ENCODE data around the gene SOCS3.

Gene SOCS3

DNA sequence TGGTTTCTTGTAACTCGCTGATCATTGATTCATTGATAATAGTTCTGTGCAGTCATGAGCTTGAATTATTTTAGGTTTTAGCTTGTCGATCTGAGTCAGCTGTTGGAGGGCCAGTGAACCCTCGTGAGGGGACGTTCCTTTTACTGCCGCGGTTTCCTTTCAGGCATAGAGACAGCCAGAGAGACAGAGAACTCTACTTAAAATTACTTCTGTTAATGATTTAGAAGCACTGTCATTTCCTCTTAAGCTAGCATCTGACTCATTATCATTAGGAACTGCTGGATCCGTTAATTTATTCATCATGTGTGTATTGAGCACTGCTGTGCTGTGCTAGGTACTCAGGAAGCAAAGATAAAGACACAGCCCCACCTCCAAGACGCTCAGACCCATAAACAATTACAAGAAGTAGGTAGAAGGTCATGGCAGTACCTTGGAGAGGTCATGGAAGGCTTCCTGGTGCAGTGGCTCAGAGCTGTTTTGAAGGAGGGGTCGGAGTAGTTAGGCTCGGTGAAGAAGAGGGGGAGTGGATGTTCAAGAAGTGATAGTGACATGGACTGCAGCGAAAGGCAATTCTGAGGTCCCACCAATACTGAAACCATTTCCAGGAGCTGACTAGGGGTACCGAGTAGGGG lies 21.8 kb upstream of the SOCS3 start:
- FAIRE-seq (no peak), DNase-seq (ENCODE audit: insufficient read length, low spot score) (no peak)
- TF ChIP-seq POLR2AphosphoS5 (IDR thresholded peaks at IDR 0.05; ENCODE audit: low read depth, low read length) (no peak), POLR2A (IDR thresholded peaks at IDR 0.05; ENCODE audit: low read depth, low read length) (no peak), POU2F2 (IDR thresholded peaks at IDR 0.05; ENCODE audit: low read depth, low read length) (no peak), TAF1 (IDR thresholded peaks at IDR 0.05; ENCODE audit: low read depth, low read length) (no peak), PAX5 (IDR thresholded peaks at IDR 0.05; ENCODE audit: insufficient read depth, low read length, severe bottlenecking) (no peak), SPI1 (IDR thresholded peaks at IDR 0.05; ENCODE audit: low read depth, low read length) (no peak)

DNA sequence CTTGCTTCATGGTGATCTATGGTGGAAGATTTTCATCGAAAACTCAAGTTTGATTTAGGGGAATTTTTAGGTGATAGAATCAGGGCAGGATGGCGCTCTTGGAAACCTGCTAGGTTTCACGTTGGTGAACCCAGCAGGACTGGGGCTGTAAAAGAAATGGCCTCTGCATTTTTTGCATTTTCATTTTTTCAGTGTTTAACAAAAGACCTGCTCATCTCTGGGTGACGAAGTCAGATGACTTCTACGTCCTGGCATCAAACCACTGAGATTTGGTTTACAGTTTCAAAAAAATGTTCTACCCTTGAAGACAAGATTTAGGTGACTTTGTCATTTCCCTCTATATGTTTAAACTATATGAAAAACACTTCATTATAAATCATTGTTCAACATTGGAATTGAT lies 20.5 kb upstream of the SOCS3 start:
- no peak for FAIRE-seq
- TF ChIP-seq POU2F2 (IDR thresholded peaks at IDR 0.05; ENCODE audit: low read depth, low read length) (no peak), POLR2AphosphoS5 (IDR thresholded peaks at IDR 0.05; ENCODE audit: low read depth, low read length) (no peak), POLR2A (IDR thresholded peaks at IDR 0.05; ENCODE audit: low read depth, low read length) (no peak), TAF1 (IDR thresholded peaks at IDR 0.05; ENCODE audit: low read depth, low read length) (no peak), SPI1 (IDR thresholded peaks at IDR 0.05; ENCODE audit: low read depth, low read length) (no peak), PAX5 (IDR thresholded peaks at IDR 0.05; ENCODE audit: insufficient read depth, low read length, severe bottlenecking) (no peak)
- DNase-seq (ENCODE audit: insufficient read length, low spot score): no peak

DNA sequence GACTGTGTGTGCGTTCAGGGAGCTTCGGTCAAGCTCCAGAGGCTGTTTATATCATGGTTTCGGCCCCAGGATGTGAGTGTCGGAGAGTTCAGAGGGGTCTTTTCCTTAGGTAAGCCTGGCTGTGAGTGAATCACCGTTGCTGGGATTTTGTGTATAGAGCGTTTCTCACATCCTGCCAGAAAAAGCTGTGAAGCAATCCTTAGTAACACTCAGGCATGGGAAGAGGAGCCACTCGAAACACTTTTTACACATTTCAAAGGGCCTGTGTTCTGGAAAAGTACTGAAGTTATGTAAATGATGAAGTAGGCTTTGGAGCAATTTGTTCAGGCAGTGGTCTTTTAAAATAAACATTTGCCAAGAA lies 19.2 kb upstream of the SOCS3 start:
- DNase-seq (ENCODE audit: insufficient read length, low spot score) (no peak), FAIRE-seq (no peak)
- TF ChIP-seq PAX5 (IDR thresholded peaks at IDR 0.05; ENCODE audit: insufficient read depth, low read length, severe bottlenecking) (no peak), POLR2AphosphoS5 (IDR thresholded peaks at IDR 0.05; ENCODE audit: low read depth, low read length) (no peak), POU2F2 (IDR thresholded peaks at IDR 0.05; ENCODE audit: low read depth, low read length) (no peak), SPI1 (IDR thresholded peaks at IDR 0.05; ENCODE audit: low read depth, low read length) (no peak), POLR2A (IDR thresholded peaks at IDR 0.05; ENCODE audit: low read depth, low read length) (no peak), TAF1 (IDR thresholded peaks at IDR 0.05; ENCODE audit: low read depth, low read length) (no peak)

DNA sequence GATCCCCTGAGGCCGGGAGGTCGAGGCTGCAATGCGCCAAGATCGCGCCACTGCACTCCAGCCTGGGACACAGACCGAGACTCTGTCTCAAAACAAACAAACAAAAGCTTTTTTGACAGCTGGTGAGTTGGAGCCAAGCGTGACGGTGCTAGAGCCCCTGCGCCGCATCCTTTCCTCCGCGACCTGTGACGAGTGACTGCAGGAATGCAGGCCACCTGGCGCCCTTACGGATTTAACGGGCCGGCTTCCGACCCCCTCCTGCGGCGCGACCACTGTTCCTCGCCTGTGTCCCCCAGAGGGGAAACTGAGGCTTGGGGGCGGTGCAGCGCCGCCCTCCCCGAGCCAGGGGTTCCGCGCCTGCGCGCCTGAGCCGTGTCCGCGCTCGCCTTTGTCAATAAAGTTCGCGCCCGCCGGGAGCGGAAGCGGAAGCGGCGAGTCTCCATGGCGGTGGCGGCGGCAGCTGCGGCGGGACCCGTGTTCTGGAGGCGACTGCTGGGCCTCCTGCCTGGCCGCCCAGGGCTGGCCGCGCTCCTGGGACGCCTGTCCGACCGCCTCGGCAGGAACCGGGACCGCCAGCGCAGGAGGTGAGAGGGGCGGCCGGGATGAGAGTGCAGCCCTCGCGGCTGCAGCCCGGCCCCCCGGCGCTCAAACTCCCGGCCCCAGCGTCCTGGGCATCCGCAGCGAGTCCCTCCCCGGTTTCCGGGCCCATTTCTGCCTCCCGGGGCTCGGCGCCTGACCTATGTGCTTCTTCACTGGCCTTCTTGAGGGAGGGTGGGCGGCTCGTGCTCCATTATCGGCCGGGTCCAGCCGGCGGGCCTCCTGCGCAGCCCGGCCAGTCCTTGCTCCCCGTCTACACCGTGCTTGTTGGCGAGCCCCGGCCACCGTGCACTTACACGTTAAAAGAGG lies 18.6 kb upstream of the SOCS3 start, which contains the start of gene PGS1:
Gene PGS1 (plus strand): TSS at position 425 of the 906 bp plus-strand sequence. CDS start 17 bp downstream, at position 442.
- DNase-seq (ENCODE audit: insufficient read length, low spot score): peak; percentile 81
- peak; percentile 78 for FAIRE-seq
- TF ChIP-seq POLR2AphosphoS5 (IDR thresholded peaks at IDR 0.05; ENCODE audit: low read depth, low read length) (0 out of 2 replicates have a peak, but pooled peaks have one; percentile 49), SPI1 (IDR thresholded peaks at IDR 0.05; ENCODE audit: low read depth, low read length) (peak; percentile 67; the same call in 1 of the 2 replicates), TAF1 (IDR thresholded peaks at IDR 0.05; ENCODE audit: low read depth, low read length) (peak; percentile 75; the same call in 1 of the 2 replicates), POU2F2 (IDR thresholded peaks at IDR 0.05; ENCODE audit: low read depth, low read length) (no peak), POLR2A (IDR thresholded peaks at IDR 0.05; ENCODE audit: low read depth, low read length) (0 out of 2 replicates have a peak, but pooled peaks have one; percentile 26), PAX5 (IDR thresholded peaks at IDR 0.05; ENCODE audit: insufficient read depth, low read length, severe bottlenecking) (peak; percentile 59)

DNA sequence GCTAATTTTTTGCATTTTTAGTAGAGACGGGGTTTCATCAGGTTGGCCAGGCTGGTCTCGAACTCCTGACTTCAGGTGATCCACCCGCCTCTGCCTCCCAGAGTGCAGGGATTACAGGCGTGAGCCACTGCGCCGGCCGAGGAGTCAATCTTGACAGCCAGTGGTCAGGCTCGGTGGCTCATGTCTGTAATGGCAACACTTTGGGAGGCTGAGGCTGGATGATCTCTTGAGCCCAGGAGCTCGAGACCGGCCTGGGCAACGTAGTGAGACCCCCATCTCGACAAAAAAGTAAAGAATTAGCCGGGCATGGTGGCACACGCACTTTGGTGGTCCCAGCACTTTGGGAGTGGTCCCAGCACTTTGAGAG lies 18.0 kb upstream of the SOCS3 start:
- FAIRE-seq: no peak
- DNase-seq (ENCODE audit: insufficient read length, low spot score): no peak
- no peak for TF ChIP-seq SPI1 (IDR thresholded peaks at IDR 0.05; ENCODE audit: low read depth, low read length)
- TF ChIP-seq PAX5 (IDR thresholded peaks at IDR 0.05; ENCODE audit: insufficient read depth, low read length, severe bottlenecking): no peak
- TF ChIP-seq POLR2AphosphoS5 (IDR thresholded peaks at IDR 0.05; ENCODE audit: low read depth, low read length): no peak
- no peak for TF ChIP-seq POLR2A (IDR thresholded peaks at IDR 0.05; ENCODE audit: low read depth, low read length)
- TF ChIP-seq TAF1 (IDR thresholded peaks at IDR 0.05; ENCODE audit: low read depth, low read length): no peak
- TF ChIP-seq POU2F2 (IDR thresholded peaks at IDR 0.05; ENCODE audit: low read depth, low read length): no peak

DNA sequence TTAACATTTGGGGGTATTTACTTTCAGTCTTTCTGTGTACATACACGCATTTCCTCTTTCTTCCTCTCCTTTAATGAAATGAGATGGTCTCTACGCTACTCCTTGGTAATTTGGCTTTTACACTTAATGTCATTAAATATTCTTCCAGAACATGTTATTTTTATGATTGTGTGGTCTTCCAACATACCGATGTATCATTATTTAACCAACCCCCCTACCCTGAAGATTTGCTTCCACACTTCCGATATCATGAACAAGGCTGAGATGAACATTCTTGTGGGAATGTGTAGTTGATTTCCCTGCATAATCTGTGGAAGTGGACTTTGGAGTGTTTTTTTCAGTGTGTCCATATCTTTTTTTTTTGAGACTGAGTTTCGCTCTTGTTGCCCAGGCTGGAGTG lies 16.3 kb upstream of the SOCS3 start:
- no peak for FAIRE-seq
- TF ChIP-seq SPI1 (IDR thresholded peaks at IDR 0.05; ENCODE audit: low read depth, low read length) (peak; percentile 23; the same call in 1 of the 2 replicates), POLR2A (IDR thresholded peaks at IDR 0.05; ENCODE audit: low read depth, low read length) (no peak)
- DNase-seq (ENCODE audit: insufficient read length, low spot score): no peak

DNA sequence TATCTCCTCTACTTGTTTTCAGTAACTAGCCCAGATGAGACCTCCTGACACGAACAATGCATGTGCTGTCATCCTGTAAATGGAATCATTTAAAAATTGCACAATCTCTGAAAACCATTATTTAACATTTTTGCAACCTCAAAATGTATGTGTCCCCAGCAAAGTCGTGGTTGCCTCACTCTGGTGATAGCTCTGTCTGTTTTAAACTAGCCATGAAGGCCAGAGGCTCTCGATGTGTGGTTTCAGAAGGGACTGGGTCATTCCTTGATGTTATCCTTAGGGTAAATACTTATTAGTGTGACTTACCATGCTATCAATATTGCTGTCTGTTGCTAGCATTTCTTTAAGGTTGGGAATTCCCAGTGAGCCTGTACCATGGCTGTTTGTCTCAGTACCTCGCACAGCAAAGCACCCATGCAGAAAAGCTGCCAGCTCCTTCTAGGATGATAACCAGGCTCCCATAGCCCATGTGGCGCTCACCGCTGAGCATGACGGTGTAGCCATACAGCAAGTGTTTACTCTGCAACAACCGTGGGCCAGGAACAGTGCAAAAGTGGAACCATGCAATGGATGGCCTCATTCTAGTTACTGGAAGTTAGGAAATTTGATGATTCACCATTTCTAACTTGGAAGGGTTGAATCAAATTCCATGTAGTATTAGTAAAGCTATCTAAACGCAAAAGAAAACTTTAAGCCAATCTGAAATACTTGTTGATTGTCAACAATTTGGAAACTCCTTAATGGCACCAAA lies 15.7 kb upstream of the SOCS3 start:
- DNase-seq (ENCODE audit: insufficient read length, low spot score) (no peak), FAIRE-seq (no peak)
- TF ChIP-seq POLR2A (IDR thresholded peaks at IDR 0.05; ENCODE audit: low read depth, low read length): no peak
- no peak for TF ChIP-seq TAF1 (IDR thresholded peaks at IDR 0.05; ENCODE audit: low read depth, low read length)
- no peak for TF ChIP-seq SPI1 (IDR thresholded peaks at IDR 0.05; ENCODE audit: low read depth, low read length)

DNA sequence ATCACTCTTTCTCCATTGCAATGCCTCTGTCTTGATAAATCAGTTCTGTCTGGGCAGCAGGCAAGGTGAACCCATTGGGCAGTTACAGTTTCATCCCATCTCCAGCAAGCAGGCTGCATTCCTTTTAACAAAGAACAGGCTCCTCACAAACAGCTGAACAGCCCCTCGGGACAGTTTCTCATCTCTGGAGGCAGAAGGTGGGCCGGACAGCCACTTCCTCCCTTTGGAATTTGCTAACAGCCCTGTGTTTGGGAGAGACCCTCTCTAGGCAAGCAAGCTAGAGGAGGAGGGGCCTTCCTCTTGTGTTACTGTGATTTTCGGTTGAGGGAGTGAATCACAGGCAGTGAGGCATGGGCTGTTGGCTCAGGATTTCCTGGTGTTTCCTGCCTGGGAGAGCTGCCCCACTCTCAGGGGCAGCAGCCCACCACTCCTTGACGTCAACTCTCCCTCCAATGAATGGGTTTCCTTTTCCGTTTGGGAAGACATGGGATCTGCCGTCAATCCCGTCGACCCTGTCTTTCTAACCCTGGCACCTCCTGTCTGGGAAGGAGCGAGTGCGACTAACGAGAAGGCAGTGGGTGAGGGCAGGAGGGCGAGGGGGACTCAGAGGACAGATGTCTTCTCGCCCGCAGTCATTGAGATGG lies 14.9 kb upstream of the SOCS3 start:
- DNase-seq (ENCODE audit: insufficient read length, low spot score): no peak

DNA sequence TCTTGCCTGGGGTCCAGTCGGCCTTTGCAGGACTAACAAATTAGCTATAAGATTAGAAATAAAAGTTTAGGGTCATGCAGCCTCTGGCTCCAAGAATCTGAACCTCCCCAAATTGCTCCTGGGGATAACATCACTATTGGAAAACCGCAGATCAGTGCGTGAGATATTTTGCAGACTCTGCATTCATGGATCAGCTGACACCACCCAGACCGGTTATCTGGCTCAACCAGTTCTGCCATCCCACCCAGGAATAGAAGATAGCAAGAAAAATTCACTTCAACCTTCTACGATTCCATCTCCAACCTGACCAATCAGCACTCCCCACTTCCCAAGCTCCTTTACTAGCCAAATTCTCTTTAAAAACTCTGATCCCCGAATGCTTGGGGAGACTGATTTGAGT lies 14.3 kb upstream of the SOCS3 start:
- no peak for FAIRE-seq
- no peak for DNase-seq (ENCODE audit: insufficient read length, low spot score)
- TF ChIP-seq POLR2A (IDR thresholded peaks at IDR 0.05; ENCODE audit: low read depth, low read length) (no peak), SPI1 (IDR thresholded peaks at IDR 0.05; ENCODE audit: low read depth, low read length) (no peak), TAF1 (IDR thresholded peaks at IDR 0.05; ENCODE audit: low read depth, low read length) (no peak), PAX5 (IDR thresholded peaks at IDR 0.05; ENCODE audit: insufficient read depth, low read length, severe bottlenecking) (no peak), POU2F2 (IDR thresholded peaks at IDR 0.05; ENCODE audit: low read depth, low read length) (no peak), POLR2AphosphoS5 (IDR thresholded peaks at IDR 0.05; ENCODE audit: low read depth, low read length) (no peak)

More for the DNA sequence above, 14.9 kb upstream of the SOCS3 start:
- no peak for FAIRE-seq
- no peak for TF ChIP-seq TAF1 (IDR thresholded peaks at IDR 0.05; ENCODE audit: low read depth, low read length)
- TF ChIP-seq POLR2A (IDR thresholded peaks at IDR 0.05; ENCODE audit: low read depth, low read length): no peak
- no peak for TF ChIP-seq SPI1 (IDR thresholded peaks at IDR 0.05; ENCODE audit: low read depth, low read length)

All from GM12891 (cell line).